ENCODE results near the gene HIVEP3.

Gene HIVEP3

DNA sequence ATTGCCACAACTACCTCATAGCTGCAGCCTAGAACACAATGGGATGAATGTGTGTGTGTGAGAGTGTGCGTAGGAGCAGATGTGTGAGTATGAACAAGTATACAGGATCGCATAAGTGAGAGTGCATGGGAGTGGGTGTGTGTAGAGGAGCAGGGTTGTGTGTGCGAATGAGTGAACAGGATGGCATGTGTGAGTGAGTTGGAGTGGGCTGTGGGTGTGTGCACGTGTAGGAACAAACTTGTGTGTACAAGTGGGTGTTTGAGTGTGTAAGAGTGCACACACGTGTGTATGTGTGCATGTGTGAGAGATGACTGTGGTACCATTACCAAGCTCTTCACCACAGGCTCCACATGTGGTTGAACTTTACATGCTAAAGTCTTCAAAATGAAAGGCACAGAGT, 258.8 kb downstream of the HIVEP3 start:
- DNase-seq = no peak

DNA sequence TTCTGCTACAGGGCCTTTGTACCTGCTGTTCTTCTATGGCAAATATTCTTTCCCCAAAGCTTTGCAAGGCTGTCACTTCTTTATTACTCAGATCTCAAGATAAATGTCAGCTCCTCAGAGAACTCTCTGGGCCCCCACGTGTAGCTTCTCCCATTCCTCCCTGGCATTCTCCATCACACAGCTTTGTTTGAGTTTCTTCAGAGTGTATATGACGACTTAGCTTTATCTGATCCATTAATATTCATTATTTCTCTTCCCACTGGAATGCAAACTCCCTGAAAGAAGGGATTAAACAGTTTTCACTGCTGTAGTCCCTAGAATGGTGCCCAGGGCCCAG, 259.6 kb downstream of the HIVEP3 start:
- no peak for DNase-seq

DNA sequence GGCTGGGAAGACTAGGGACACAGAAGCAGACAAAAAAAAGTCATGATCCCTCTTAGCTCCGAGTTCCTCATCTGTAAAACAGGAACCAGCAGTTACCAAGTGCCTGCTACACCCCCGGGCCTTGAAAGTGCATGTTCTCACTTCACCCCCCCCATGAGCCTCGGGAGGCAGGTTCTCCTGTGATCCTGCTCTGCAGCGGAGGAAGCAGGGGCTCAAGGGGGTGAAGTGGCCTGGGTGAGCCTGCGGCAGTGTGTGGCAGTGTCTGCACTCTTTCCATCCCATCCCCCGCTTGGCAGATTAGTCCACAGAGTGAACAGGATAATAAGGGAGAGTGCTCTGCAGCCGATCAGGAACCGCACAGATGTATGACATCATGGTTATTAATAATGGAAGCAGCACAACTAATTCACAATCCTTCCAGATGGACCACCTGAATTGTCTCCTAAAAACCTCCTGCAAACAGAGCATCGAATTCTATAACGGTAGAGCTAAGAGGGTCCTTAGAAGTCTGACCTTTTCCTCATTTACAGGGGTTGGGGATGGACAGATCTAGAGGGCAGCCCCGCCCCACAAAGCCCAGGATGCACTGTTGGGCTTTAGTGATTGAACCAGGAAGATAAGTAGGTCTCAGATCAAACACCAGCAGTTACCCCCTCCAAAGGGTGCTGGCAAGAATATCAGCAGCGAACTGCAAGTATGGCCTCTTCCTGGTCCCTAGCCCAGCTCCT, 260.1 kb downstream of the HIVEP3 start:
- no peak for DNase-seq

DNA sequence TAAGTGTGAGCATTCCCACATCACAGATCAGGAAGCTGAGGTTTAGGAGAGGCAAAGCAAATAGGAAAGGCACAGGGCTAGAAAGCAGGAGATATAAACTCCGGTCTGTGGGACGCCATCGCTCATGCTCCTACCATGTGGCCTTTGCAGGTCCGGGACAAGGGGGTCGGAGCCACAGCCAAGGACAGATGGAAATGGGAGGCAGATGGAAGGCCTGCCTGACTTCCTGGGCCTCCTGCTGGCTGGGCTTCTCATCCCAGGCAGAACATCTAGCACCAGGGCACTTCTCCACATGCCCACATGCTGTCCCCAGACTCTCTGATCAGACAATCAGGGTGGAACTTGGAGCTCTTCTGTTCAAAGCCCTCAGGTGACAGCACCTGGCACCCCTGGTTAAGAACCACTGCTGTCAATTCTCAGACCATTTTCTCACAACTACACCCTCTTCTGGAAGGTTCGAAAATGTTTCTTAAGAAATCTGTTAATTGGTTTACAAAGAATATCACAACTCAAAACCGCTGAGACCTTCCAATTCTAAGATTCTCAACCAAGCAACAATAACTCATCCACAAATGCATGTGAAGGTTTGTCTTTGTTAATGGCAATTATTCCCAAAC, 260.9 kb downstream of the HIVEP3 start:
- no peak for DNase-seq

DNA sequence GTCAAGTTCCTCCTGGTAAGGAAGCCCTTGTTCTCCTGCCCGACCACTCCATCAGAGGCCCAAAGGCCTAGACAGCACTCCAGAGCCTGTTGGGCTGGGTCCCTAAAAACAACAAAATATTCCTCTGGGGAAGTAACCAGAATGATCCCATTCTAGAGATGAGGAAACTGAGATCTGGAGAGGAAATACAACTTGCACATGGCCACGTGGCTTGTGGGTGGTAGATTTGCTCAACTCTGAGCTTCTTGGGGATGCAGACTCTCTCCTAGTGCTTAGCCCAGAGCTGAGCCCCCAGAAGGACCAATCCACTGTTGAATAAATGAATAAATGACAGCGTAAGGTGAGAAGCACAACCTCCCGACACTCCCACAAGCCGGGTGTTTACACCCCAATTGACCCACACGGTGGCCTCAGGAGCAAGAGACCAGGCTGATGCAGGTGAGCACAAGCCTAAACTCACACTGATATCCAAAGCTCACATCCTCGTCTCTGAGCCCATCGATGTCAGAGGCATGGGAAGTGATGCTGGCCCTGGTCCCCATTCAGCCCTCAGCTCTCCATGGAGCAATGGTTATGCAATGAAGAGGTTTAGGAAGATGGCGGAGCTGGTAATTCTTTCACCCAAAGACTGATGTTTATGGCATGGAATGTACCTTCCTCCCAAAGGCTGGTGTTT, 261.8 kb downstream of the HIVEP3 start:
- DNase-seq = no peak

DNA sequence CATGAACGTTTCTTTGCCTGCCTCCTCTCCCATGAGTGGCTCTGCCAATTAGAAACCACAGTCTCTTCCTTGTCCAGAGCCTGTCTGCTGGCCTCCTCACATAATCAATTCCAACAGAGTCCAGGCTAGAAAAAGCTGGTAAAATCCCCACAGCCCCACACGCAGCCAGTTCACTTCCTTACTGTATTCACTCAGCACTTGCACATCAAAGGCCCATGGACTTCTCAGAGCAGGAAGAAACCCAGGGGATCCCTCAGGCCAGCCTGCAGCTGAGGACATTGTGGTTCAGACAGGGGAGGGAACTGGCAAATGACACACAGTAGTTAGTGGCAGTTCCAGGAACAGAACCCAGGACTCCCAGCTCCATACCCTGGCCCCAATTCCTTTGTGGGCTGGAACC, 262.7 kb downstream of the HIVEP3 start:
- DNase-seq = no peak

DNA sequence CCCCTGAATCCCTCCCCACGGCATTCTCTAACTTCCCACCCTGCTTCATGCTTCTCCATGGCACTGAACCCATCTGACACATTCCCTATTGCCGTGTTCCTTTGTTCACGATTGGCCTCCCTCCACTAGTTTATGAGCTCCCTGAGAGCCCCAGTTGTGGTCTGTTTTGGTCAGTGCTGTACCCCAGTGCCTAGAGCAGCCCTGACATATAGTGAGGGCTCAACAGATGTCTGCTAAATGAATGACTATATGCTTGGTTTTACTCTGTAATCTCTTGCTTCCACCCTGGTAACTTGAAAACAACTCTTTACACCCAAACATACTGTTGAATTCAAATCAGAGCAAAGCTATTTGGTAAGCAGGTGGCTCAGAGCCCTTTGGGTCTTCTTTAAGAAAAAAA, 263.1 kb downstream of the HIVEP3 start:
- DNase-seq = no peak

DNA sequence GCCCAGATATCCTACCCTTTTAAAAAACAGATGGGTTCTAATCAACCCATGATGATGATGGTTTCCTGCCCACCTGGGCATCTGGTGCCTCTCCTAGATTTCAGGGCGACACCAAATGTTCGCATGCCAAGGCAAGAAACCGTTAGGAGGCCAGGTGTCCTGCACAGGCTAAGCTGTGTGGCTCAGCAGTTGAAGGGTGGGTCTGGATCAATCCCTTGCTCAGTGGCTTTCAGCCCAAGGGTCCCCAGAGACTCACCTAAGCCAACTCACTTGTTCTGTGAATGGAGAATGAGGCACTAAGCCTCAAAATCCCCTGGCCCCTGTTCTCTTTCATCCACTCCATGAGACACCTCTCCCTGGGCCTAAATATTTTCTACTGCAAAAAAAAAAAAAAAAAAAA, 265.1 kb downstream of the HIVEP3 start:
- DNase-seq = no peak

DNA sequence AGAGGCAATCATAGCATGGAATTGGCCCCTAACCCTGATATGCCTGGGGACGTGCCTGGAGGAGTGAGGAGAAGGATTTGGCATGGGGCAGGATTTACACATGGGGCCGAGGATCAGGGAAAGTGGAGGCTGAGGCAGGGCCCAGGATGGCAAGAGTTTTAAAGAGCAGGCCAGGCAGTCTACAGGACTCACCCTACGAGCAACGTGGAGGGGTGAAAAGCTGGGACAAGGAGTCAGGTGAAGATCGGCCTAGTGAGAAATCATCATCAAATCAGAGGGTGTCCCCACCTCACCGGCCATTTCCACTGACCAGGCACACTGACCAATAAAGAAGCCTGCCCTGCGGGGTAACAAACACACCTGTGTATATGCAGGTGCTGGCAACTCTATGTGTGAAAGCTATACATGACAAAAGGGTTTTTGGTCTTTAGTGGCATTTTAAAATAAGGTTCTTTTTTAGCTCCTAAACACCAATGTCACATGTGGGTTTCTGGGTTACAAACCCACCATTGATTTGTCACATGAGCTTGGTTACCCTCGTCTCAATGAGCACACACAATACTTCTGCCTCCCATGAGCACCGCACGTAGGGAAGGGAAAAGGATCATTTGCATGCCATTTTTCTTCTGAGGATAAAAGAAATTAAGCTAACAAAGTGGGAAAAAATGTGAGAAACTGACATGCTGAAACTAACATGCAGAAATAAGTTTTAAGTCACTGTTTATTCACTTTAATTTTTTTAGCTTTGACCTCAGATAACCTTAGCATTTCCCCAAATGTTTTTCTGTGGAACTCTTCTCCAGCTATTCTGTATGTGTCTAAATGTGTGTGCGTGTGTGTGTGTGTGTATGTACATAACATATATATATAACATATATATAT, 266.1 kb downstream of the HIVEP3 start:
- no peak for DNase-seq

DNA sequence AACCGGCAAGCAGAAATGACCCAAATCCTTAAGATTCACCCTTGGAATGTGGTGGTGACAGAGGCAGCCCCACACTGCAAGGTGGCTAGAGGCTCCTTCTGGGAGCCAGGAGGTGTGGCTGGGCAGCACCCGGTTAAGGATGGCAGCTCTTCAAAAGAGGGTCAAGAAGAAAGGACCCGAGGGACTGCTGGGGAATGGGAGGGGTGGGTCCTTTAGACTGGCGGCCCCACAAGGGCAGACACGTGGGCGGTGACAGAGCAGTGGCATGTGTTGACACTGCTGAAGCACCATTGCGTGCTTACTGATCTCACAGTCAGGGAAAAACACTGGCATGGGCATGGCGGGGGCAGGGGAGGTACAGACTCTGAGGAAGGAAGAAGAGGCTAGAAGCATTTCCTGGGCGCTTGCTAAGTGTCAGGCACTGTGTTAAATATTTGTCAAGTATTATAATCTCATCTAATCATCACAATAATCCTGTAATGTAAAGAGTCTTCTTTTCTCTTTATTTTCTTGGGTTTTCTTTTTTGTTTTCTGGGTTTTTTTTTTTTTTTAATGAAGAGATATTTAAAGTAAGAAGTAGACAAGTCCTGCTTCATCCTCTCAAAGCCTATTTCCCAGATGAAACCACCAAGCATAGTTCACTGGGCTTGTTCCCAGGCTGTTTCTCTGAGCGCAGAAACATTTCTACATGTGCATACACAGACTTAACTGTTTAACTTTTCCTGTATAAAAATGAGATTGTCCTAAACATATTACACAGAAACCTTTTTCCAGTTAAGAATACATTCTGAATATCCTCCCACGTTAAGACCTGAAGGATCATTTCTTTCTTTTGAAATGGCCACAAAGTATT, 268.5 kb downstream of the HIVEP3 start:
- DNase-seq = no peak

DNA sequence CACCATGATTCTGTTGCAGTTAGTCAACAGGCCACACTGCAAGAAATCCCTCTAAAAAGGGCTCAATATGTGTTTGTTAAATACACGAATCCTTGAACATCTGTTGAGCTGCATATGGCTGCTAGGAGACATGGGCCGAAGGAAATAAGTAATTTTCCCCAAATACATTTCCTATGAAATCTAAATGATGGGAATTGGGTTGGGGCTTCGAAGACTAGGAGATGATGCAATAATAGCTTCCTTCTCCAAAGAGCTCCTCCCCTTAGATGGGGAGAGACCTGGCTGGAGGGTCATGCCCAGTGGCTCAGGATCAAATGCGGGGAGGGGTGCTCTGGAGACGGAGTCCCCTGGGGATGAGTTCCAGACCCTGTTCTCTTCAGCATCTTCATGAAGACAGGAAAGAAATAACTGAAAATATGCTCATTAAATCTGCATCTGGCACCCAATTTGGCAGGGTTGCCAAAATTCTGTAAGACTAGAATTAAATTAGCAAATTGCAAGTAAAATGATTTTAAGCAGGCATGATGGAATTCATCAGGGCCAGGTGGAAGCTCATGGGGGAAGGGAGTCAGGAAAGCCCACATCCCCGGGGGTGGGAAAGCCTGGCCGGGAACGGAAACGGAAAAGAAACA, 269.2 kb downstream of the HIVEP3 start:
- no peak for DNase-seq

DNA sequence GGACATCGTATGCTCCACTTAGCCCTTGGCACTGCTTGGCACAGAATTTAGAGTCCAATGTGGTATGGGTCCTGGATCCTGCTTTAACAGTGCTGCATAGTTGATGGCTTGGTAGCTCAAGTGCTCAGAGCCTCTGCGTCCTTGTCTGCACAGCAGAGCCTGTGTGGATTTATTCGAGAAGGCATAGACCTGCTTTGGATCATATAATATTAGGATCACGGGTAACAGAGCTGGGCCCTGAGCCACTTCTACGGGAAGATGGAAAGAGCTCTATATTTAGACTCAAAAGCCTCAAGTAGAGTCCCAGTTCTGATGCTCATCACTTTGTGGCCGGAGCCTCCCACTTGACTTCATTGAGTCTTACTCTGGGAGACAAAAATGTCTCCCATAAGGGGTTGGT, 269.9 kb downstream of the HIVEP3 start:
- DNase-seq = no peak

DNA sequence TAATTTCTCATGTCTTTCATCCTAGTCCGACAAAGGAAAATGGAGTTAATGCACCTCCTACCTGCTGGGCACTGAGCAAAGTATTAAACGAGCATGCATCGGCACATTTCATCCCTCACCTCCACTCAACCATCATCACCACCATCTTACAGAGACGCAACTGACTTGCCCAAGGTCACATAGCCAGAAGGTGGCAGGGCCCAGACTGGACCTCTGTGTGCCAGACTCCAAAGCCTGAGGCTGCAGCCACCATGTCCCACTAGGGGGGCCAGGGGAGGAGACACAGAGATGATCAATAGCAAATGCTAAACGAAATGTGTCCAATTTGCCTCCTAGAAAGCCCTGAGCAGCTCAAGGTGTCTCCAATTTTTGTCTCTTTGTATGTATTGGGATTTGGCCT, 270.5 kb downstream of the HIVEP3 start:
- no peak for DNase-seq

DNA sequence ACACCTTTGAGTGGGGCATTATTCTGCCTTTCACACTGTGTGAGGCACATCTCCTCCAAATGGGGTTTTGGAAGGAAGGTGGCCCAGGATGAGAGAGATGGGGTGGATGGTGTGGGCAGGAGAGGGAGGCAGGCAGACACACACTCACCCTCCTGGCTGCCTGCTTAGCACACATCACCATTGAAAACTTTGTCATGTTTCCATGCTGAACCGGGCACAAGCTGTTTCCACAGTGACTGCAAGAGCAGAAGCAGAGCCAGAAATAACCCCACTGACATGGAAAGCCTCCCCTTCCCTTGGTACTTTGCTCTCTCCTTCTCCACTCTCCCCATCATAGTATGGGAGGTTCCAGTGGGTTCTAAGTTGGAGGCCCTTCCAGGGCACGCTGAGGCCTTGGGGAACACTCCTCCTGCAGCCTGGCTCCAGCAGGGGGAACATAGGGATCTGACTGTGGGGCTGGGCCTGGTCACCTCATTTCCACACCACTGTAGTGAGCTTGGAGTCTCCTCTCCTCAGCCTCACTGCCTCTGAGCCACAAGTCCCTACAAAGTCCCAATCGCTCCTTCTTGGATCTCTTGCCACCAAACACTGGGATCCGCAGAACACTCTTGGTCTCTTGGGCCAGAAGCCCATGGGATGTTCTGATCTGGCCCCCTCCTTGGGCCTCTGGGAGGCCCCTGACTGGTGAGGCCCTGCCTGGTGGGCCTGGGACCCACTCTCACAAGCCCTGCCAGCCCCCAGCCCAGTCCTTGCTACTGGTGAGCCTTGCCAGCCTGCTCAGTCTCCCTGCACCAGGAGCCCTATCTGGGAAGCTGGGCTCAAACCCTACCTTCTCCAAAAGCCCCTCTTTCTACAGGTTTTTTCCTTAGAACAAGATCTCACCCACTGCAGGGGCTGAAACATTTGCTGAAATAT, 271.2 kb downstream of the HIVEP3 start:
- no peak for DNase-seq

DNA sequence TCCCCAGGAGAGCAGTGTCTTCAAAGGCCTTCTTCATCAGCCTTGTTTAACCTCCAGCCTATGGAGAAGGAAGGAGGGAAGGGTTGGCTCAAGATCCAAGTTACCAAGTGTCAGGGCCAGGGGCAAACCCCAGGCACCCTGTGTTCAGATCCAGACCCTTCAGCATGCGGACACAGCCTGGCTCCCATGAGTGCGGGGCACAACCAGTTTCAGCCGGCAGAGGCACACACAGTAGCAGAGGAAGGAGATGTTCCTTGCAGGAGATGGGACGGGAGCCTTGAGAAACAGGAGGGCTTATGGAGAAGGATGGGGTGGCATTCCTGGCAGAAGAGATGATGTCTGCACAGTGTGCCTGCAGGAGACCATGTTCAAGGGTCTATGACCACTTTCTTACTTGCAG, 272.5 kb downstream of the HIVEP3 start:
- DNase-seq = no peak

DNA sequence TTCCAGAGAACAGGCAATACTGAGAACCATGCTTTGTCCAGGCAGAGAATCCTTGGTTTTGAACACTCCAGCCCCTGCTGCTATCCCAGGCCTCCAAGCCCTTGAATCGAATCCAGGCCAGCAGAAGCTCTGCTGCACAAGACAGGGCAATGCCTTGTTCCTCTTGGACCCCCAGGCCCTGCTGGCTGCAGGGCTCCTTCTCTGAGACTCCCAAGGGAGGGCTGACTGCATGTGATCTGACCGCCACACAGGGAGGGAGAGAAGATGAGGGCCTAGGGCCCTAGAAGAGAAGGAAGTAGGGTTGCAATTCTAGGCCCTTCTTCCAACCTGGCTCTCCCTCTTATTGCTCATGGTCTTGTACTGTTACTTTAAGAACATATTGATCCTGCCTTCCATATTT, 273.7 kb downstream of the HIVEP3 start:
- no peak for DNase-seq

DNA sequence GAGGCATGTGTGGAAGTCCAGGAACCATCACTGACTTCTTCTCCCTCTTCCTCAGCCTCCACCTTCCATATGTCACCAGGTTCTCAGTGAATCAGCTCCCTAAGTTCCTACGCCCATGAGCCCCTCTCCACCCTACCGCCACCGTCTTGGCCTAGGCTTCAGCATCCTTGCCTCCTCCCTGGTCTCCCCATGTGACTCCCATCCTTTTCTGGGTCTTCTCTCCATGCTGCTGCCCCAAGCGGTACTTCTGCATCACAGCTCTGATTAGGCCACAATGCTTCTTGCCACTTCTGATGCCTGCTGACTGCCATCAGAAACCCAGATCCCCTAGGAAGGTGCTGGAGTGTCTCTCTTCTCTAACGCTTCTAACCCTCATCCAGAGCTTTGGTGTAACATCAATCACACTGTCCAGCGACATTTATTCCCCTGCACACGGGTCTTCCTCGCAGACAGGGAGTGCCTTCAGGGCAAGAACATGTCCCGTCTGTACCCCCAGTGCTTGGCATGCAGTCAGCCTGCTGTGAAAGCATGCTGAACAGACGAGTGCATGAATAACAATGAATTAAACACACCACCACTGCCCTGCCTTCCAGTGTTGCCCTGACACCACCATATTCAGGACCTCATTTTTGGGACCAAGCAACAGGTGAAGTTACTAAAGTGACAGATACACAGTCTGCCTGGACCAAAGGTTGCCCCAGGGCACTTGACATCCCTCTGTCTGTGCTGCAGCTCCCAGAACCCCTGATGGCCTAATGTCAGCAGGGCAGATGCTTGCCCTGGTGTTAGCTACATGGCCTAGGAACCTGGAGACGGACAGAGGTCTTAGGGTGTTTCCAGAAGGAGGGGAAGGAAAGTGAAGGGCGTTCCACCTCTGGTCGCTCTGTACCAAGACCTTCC, 275.6 kb downstream of the HIVEP3 start:
- no peak for DNase-seq

DNA sequence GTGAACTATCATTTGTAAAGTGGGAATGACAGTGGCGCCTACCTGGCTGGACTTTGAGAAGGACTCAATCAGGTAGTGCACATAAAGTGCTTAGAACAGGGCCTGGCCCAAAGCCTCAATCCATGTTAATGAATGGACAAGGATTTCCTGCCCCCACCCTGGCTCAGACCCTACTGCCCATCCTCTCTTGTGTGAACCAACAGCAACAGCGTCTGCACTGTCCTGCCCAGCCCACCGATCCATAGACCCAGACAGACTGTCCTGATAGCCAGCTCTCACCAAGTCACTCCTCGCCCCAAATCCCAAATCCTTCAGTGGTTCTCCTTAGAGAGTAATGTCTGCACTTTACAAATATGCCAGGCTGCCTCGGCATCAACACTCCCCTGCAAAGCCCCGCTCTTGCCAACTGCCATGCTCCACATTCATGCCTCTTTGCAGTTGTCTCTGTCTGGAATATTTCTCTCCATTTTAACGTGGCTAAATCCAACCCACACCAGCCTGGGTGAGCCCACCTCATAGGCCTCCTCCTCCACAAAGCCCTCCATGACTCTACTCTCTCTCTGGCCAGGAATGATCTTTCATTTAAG, 276.7 kb downstream of the HIVEP3 start:
- no peak for DNase-seq

DNA sequence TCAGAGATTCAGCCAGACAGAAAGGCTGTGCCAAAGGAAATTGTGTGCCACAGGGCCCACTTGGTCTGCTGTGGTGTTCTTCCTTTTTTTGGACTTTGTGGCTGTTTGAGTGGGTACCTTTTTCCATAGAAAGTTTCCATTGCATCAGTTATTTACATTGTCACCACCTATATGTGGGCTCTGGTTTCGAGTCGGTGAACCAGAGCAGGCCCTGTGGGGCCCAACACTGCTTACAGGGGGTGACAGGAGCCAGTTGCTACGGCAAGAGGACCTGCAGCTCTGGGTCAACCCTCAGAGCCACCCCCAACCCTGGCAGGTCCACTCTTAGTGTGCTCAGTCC, 277.3 kb downstream of the HIVEP3 start:
- no peak for DNase-seq
